SK-N-SH treated with all-trans-retinoic acid at 6 μM for 48 hours (cell line): ENCODE measurements around the gene RHEBL1.
A peak's percentile ranks its signal among the peaks of the same experiment; 100 is the strongest.

ENCODE experiments used
- BACH2 ChIP-seq: fragments of 250-450 bp; sonication (Bioruptor Pico); IDR thresholded peaks from 2 replicates; pipeline ENCODE4 v1.9.0; 2021; ENCODE audit warnings: mild to moderate bottlenecking, borderline replicate concordance
- CSDC2 ChIP-seq: fragments of 250-450 bp; sonication (Bioruptor Pico); IDR thresholded peaks from 2 replicates; pipeline ENCODE4 v1.5.0; 2020; ENCODE audit warnings: mild to moderate bottlenecking, moderate library complexity
- PATZ1 ChIP-seq: fragments of 250-450 bp; sonication (Bioruptor Pico); IDR thresholded peaks from 2 replicates; pipeline ENCODE4 v1.8.0; 2020; ENCODE audit warnings: mild to moderate bottlenecking, moderate library complexity, borderline replicate concordance
- POU6F1 ChIP-seq: fragments of 250-450 bp; sonication (Bioruptor Pico); IDR thresholded peaks from 2 replicates; pipeline ENCODE4 v1.8.0; 2021; ENCODE audit warnings: low read depth, mild to moderate bottlenecking, moderate library complexity, borderline replicate concordance
- RARB ChIP-seq: fragments of 250-450 bp; sonication (Bioruptor Pico); IDR thresholded peaks from 2 replicates; pipeline ENCODE4 v1.8.0; 2021; ENCODE audit warnings: mild to moderate bottlenecking, moderate library complexity
- SNAI2 ChIP-seq: fragments of 250-450 bp; sonication (Bioruptor Pico); IDR thresholded peaks from 2 replicates; pipeline ENCODE4 v1.5.0; 2020; ENCODE audit warnings: mild to moderate bottlenecking, moderate library complexity
- TOX ChIP-seq: fragments of 250-450 bp; sonication (Bioruptor Pico); IDR thresholded peaks from 2 replicates; pipeline ENCODE4 v1.8.0; 2021; ENCODE audit warnings: mild to moderate bottlenecking, moderate library complexity, borderline replicate concordance
- ZNF565 ChIP-seq: fragments of 450-650 bp; formaldehyde crosslinking; conservative IDR thresholded peaks from 2 replicates; pipeline ENCODE4 v1.5.0; 2020; ENCODE audit warnings: low read depth, mild to moderate bottlenecking, moderate library complexity
- ZNF8 ChIP-seq: fragments of 450-650 bp; formaldehyde crosslinking; IDR thresholded peaks from 2 replicates; pipeline ENCODE4 v1.5.0; 2020; ENCODE audit warnings: mild to moderate bottlenecking, moderate library complexity

- TF ChIP-seq POU6F1 (CRISPR knock-in tag) (no peak), PATZ1 (CRISPR knock-in tag) (0 out of 2 replicates have a peak, but pooled peaks have one; percentile 20), ZNF8 (no peak), CSDC2 (CRISPR knock-in tag) (no peak), BACH2 (no peak), TOX (CRISPR knock-in tag) (no peak), SNAI2 (CRISPR knock-in tag) (no peak), RARB (no peak), ZNF565 (CRISPR knock-in tag) (no peak)
These were observed 20.1 kb downstream of the RHEBL1 start for GRCh38 chr12:49049566-49050224.
